ENCODE results near the gene LILRB5.
"Not testable (repeated sequence)": the region's sequence is repeated elsewhere in the genome, so short reads cannot be mapped to it uniquely, and the experiment has no call there.

Gene LILRB5

GRCh38 chr19:54240372-54241336 lies 16.4 kb downstream of the LILRB5 start:
- not testable (repeated sequence) for DNase-seq

DNA sequence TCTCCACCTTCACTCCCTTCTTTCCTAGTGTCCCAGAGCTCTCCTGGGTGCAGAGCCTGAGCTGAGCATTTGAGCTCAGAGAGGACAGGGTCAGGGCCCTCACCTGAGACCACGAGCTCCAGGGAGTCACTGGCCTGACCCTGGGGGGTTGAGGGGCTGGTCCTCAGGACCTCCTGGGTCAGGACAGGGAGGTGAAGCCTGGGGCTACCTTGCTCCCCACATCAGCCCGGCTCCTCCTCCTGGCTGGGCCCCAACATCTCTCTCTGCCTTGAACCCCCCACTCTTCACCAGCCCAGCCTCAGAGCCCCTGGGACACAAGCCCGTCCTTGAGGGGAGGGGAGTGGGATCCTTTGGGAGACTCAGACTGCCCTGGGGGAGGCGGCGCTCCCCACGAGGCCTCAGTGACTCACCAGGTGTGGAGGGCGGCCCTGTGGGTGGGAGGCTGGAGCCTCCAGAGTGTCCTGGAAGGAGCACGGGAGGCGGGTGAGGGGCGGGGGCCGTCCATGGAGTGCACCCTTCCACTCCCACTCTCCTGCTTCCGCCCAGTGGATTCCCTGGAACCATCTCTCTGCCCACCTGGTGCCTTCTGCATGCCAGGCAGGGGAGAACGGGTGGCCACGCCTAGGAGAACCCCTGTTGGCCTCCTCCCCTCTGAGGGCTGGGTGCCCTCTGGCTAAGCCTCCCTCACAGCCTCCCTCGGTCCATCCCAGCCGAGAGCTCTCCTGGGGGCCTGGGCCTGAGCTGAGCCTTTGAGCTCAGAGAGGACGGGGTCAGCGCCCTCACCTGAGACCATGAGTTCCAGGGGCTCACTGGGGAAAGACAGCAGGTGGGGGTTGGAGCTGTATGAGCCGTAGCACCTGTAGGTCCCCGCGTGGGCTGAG lies 17.3 kb downstream of the LILRB5 start:
- not testable (repeated sequence) for DNase-seq

DNA sequence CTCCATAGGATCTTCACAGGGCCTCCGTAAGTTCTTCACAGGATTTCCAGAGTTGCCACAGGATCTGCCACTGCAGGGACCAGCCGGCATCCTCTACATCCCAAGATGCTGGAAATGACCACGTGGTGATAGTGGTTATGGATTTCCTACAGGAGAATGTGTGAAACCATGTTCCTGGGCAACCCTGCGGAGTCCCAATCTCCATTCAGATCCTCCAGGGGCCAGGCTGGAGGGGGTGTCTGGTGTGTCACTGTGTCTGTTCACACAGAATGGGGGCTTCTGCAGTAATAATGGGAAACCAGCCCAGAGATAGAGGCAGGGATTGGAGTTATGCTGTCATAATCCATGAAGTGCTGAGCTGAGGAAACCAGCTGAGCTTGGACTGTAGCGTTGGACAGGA lies 23.1 kb downstream of the LILRB5 start:
- DNase-seq = no peak

GRCh38 chr19:54231077-54231931 lies 25.8 kb downstream of the LILRB5 start:
- peak; percentile 94 for DNase-seq

DNA sequence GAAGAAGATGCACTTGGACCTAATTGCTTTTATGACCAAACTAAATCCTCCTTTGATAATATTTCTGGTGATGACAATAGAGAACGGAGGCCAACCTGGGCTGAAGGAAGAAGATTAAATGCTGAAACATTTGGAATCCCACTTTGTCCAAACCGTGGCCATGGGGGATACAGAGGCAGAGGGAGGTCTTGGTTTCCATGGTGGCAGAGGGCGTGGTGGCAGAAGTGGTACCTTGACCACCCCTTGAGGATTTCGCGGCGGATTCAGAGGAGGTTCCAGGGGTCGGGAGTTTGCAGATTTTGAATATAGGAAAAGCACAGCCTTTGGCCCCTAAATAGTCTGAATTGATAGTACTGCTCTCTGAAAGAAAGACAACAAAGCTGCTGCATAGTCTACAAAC lies 27.0 kb downstream of the LILRB5 start:
- no peak for DNase-seq

DNA sequence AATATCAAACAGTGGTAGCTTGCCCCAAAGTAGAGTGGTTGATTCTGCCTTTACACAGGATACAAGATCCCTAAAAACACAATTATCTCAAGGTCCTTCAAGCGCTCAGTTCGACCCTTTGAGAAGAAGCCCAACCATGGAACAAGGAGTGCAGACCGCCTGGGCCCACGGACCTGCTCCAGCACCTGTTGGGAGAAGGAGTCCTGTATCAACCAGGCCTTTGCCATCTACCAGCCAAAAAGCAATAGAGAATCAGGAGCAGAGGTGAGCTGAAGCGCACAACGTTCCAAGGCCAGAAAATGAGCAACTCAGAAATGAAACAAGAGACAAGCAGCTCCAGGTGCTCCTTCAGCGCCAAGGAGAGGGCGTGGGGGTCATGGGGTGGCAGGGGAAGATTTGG lies 27.9 kb downstream of the LILRB5 start:
- DNase-seq = no peak

DNA sequence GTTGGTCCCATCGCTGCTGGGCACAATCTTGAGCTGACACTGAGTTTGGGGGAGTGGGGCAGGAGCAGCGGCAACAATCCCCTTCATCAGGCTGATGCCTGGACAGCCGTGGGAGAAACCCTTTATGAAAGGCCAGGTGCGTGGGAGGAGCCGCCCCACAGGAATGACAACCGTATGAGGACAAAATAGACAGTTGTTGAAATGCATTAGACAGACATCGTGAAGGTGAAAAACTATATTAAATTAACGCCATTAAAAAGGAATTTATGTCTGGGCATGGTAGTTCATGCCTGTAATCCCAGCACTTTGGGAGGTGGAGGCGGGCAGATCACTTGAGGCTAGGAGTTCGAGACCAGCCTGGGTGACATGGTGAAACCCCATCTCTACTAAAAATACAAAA lies 32.5 kb downstream of the LILRB5 start:
- not testable (repeated sequence) for DNase-seq

DNA sequence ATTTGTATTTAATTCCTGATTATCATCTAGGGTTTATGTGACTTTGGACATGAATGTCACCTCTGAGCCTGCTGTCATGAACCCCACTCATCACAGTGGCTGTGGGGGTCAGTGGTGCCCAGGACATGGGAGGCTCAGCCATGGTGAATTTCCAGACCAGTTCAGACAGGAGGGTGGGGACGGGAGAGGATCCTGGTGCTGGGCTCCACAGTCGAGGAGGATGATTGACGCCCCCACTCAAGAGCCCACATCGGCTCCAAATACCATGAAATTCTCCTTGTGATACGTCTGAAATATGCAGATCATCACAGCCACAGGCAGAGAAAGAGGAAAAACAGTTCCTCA lies 33.2 kb downstream of the LILRB5 start:
- not testable (repeated sequence) for DNase-seq

DNA sequence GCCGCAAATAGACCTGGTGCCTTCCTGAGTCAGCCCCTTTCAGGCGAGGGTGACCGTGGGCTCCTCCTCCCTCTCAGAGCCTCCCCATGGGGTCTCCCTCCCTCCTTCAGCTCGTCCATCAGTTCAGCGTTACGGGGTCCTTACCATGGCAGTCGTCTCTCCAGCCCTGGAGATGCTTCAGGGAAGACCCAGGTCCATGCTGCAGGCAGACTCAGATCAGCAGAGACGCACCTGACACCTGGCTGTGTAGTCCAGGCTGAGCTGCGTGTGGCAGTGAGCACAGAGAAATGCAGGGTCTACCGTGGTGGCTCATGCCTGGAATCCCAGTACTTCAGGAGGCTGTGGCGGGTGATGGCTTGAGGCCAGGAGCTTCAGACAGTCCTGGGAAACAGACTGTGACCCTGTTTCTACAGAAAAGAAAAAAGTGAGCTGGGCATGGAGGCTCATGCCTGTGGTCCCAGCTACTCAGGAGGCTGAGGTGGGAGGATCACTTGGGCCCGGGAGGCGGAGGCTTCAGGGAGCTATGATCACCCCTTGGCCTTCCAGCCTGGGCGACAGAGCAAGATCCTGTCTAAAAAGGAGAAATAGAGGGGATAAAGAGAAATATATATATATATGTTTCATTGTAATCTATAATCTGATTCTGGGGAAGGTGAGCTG lies 33.7 kb downstream of the LILRB5 start:
- DNase-seq = not testable (repeated sequence)

GRCh38 chr19:54222474-54223276 lies 34.4 kb downstream of the LILRB5 start, which contains the start of gene LILRB3:
TSS of gene LILRB3 (minus strand) at chr19:54223007. CDS start at chr19:54222976, 31 bp downstream.
- DNase-seq = not testable (repeated sequence)

- DNase-seq = not testable (repeated sequence)
Observed at GRCh38 chr19:54221947-54222346, 35.1 kb downstream of the LILRB5 start.

DNA sequence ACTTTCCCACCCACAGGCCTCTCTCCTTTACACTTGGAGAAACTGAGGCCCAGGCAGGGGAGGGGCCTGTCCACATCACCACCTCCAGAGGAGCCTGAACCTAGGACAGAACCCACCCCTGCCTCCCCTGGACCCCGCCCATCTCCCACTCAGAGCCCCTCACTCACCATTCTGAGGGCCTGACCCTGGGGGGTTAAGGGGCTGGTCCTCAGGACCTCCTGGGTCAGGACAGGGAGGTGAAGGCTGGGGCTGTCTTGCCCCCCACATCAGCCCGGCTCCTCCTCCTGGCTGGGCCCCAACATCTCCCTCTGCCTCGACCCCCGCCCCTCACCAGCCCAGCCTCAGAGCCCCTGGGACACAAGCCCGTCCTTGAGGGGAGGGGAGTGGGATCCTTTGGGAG lies 37.4 kb downstream of the LILRB5 start:
- DNase-seq = not testable (repeated sequence)

GRCh38 chr19:54218960-54219661 lies 38.0 kb downstream of the LILRB5 start:
- no peak for DNase-seq

GRCh38 chr19:54218259-54218658 lies 38.8 kb downstream of the LILRB5 start:
- no peak for DNase-seq

- not testable (repeated sequence) for DNase-seq
Observed at GRCh38 chr19:54217517-54218247, 39.4 kb downstream of the LILRB5 start.

GRCh38 chr19:54216869-54217268 lies 40.2 kb downstream of the LILRB5 start:
- no peak for DNase-seq

GRCh38 chr19:54214734-54215133 lies 42.3 kb downstream of the LILRB5 start:
- not testable (repeated sequence) for DNase-seq

- not testable (repeated sequence) for DNase-seq
Observed at GRCh38 chr19:54214217-54214616, 42.9 kb downstream of the LILRB5 start.

- no peak for DNase-seq
Observed at GRCh38 chr19:54211235-54211634, 45.8 kb downstream of the LILRB5 start.
